K562 (cell line): Measurements from ENCODE around the gene DDX23. TPM values are rescaled to one million over a fixed set of nuclear protein-coding genes. Genes with fewer than 3 reads are reported as not detected.

Experiments used
- E2F8 ChIP-seq: fragments of 450-650 bp; IDR thresholded peaks from 2 replicates; pipeline ENCODE4 v1.7.1; 2018; ENCODE audit warnings: mild to moderate bottlenecking, low read depth; ENCODE audit not compliant: partially characterized antibody
- ETV6 ChIP-seq, 3 experiments: fragments of 150-350 bp in 1 of 3; sonication (generic) in 1 of 3; formaldehyde crosslinking in 1 of 3; IDR thresholded peaks; 2 replicates each; pipeline versions ENCODE4 v1.6.1 to v1.8.0; 2014 to 2022; ENCODE audit warnings: borderline replicate concordance in 2 of 3, low read depth in 2 of 3, antibody characterized with exemption in 1 of 3, low read length in 1 of 3, mild to moderate bottlenecking in 1 of 3, missing genetic modification reagents in 1 of 3
- HSF4 ChIP-seq: fragments of 250-450 bp; sonication (Bioruptor Pico); IDR thresholded peaks from 2 replicates; pipeline ENCODE4 v2.1.2; 2022; ENCODE audit warnings: mild to moderate bottlenecking, moderate library complexity, borderline replicate concordance
- KDM5B ChIP-seq: fragments of 200-600 bp; sonication (generic); IDR thresholded peaks from 2 replicates; pipeline ENCODE4 v1.6.1; 2012; ENCODE audit warnings: low read depth, mild to moderate bottlenecking, moderate library complexity, low read length, control low read depth, inconsistent platforms; ENCODE audit not compliant: insufficient replicate concordance
- MTA2 ChIP-seq: fragments of 450-650 bp; IDR thresholded peaks from 2 replicates; pipeline ENCODE4 v1.6.1; 2016; ENCODE audit warnings: low read depth
- MYC ChIP-seq, 2 experiments: fragments of 250-450 bp in 1 of 2; sonication (Bioruptor Pico) in 1 of 2; IDR thresholded peaks; 2 replicates each; pipeline versions ENCODE4 v1.5.1 to v1.6.1; 2012 to 2021; ENCODE audit warnings: low read depth in 2 of 2, borderline replicate concordance in 1 of 2, improper control_type of control experiment in 1 of 2, low read length in 1 of 2, mild to moderate bottlenecking in 1 of 2, moderate library complexity in 1 of 2
- NFXL1 ChIP-seq: fragments of 450-650 bp; formaldehyde crosslinking; IDR thresholded peaks from 2 replicates; pipeline ENCODE4 v1.4.0; 2021; ENCODE audit warnings: mild to moderate bottlenecking
- NR3C1 ChIP-seq: sonication (generic); formaldehyde crosslinking; IDR thresholded peaks from 2 replicates; pipeline ENCODE4 v1.8.1; 2022; ENCODE audit warnings: missing genetic modification reagents
- NRF1 ChIP-seq, 2 experiments: fragments of 450-650 bp; IDR thresholded peaks in 1 of 2; conservative IDR thresholded peaks in 1 of 2; 2 replicates each; pipeline ENCODE4 v1.6.1; 2014; ENCODE audit warnings: mild to moderate bottlenecking in 2 of 2
- POLR2H ChIP-seq: IDR thresholded peaks from 2 replicates; pipeline ENCODE4 v1.6.1; 2016; ENCODE audit warnings: missing genetic modification characterization, low read depth, mild to moderate bottlenecking, control low read depth, missing compliant biosample characterization, moderate library complexity
- SIN3B ChIP-seq: fragments of 450-650 bp; IDR thresholded peaks from 2 replicates; pipeline ENCODE4 v1.6.1; 2017; ENCODE audit warnings: low read depth, mild to moderate bottlenecking, moderate library complexity
- TEAD2 ChIP-seq: fragments of 450-650 bp; IDR thresholded peaks from 2 replicates; pipeline ENCODE4 v1.6.1; 2016; ENCODE audit warnings: missing genetic modification characterization, control low read depth, missing compliant biosample characterization
- TOE1 ChIP-seq, 2 experiments: fragments of 450-650 bp in 1 of 2; sonication (generic) in 1 of 2; formaldehyde crosslinking in 1 of 2; IDR thresholded peaks; 2 replicates each; pipeline versions ENCODE4 v1.7.1 to v1.8.0; 2016 to 2022; ENCODE audit warnings: borderline replicate concordance in 2 of 2, mild to moderate bottlenecking in 2 of 2, antibody characterized with exemption in 1 of 2, inconsistent platforms in 1 of 2, low read depth in 1 of 2, missing genetic modification reagents in 1 of 2, moderate library complexity in 1 of 2
- ZC3H8 ChIP-seq: fragments of 450-650 bp; IDR thresholded peaks from 2 replicates; pipeline ENCODE4 v1.6.1; 2017
- ZKSCAN1 ChIP-seq: fragments of 150-350 bp; IDR thresholded peaks from 2 replicates; pipeline ENCODE4 v1.6.1; 2016; ENCODE audit warnings: low read depth, low read length
- polyA plus RNA-seq, 8 experiments: library from polyadenylated mRNA; depleted of rRNA in 4 of 8; stranded (reverse) in 5 of 8; unstranded in 3 of 8; fragments of >200 nt; fragmentation: Nextera tagmentation in 2 of 8; fragmentation: Illumina TruSeq in 1 of 8; extraction: Ambion mirVana in 2 of 8; extraction: Trizol in 1 of 8; gene quantifications; 2 replicates each; pipeline versions ENCODE4 v1.2.1 to v1.2.3, GENCODE V29; 2011 to 2014; ENCODE audit warnings: inconsistent platforms in 1 of 8, missing spikeins in 1 of 8
- total RNA-seq, 7 experiments: library from RNA; depleted of rRNA in 6 of 7; stranded (reverse); fragments of >200 nt in 6 of 7; fragmentation: Illumina TruSeq in 2 of 7; extraction: Trizol in 2 of 7; gene quantifications; 2 replicates each; pipeline versions ENCODE4 v1.2.1 to v1.2.3, GENCODE V29; 2011 to 2021; ENCODE audit warnings: low replicate concordance in 1 of 7

The DDX23 gene
- total and polyA plus RNA-seq, 9 of the 15 experiments (the other 6 are each of a cell fraction or from before 2014, with no cell fraction given): 32.4 to 138 (median 104) TPM

GRCh38 chr12:48824112-48824511 lies 27.9 kb downstream of the DDX23 start (continued):
- TF ChIP-seq KDM5B: no peak
- TF ChIP-seq NFXL1 (CRISPR knock-in tag): no peak
- no peak for TF ChIP-seq MYC (IDR thresholded peaks at IDR 0.05; ENCODE audit: low read depth, low read length)
- TF ChIP-seq MYC (CRISPR knock-in tag; IDR thresholded peaks at IDR 0.05; ENCODE audit: borderline replicate concordance, low read depth): no peak
- no peak for TF ChIP-seq ZC3H8
- TF ChIP-seq NR3C1 (CRISPR knock-in tag): no peak
- no peak for TF ChIP-seq SIN3B
- TF ChIP-seq POLR2H: no peak
- no peak for TF ChIP-seq NRF1 (conservative IDR thresholded peaks at IDR 0.05 in 1 of 2, IDR thresholded peaks at IDR 0.05 in 1 of 2)
- TF ChIP-seq ETV6 (IDR thresholded peaks at IDR 0.05; ENCODE audit: borderline replicate concordance in 1 of 2, low read depth in 2 of 2, low read length in 1 of 2): no peak
- TF ChIP-seq ETV6 (CRISPR knock-in tag; IDR thresholded peaks at IDR 0.05; ENCODE audit: borderline replicate concordance): no peak
- no peak for TF ChIP-seq MTA2
- TF ChIP-seq TOE1 (IDR thresholded peaks at IDR 0.05; ENCODE audit: borderline replicate concordance): no peak
- no peak for TF ChIP-seq TOE1 (CRISPR knock-in tag; IDR thresholded peaks at IDR 0.05; ENCODE audit: borderline replicate concordance, low read depth)
- TF ChIP-seq ZKSCAN1: no peak
- no peak for TF ChIP-seq HSF4 (CRISPR knock-in tag)
- no peak for TF ChIP-seq TEAD2 (tag)
- TF ChIP-seq E2F8: no peak
